ENCODE results near the gene KIAA0232.
"Not testable (repeated sequence)": the region's sequence is repeated elsewhere in the genome, so short reads cannot be mapped to it uniquely, and the experiment has no call there.

Gene KIAA0232

GRCh38 chr4:6753103-6753560 lies 29.4 kb upstream of the KIAA0232 start:
- TF ChIP-seq MYC (IDR thresholded peaks at IDR 0.05; ENCODE audit: low read depth, low read length) (no peak), MAX (IDR thresholded peaks at IDR 0.05; ENCODE audit: low read depth, low read length) (no peak), CTCF (IDR thresholded peaks at IDR 0.05; ENCODE audit: low read depth, low read length) (no peak), POLR2A (IDR thresholded peaks at IDR 0.05; ENCODE audit: extremely low read depth, insufficient read length) (no peak)
- no peak for DNase-seq (ENCODE audit: low read depth)
- no peak overlapping the region for H3K4me3 ChIP-seq (ENCODE audit: low read depth, low read length)

GRCh38 chr4:6753891-6754290 lies 28.6 kb upstream of the KIAA0232 start:
- H3K4me3 ChIP-seq (ENCODE audit: low read depth, low read length), result no peak overlapping the region
- no peak for DNase-seq (ENCODE audit: low read depth)
- no peak for TF ChIP-seq MYC (IDR thresholded peaks at IDR 0.05; ENCODE audit: low read depth, low read length)
- TF ChIP-seq POLR2A (IDR thresholded peaks at IDR 0.05; ENCODE audit: extremely low read depth, insufficient read length), result no peak
- TF ChIP-seq CTCF (IDR thresholded peaks at IDR 0.05; ENCODE audit: low read depth, low read length), result no peak
- TF ChIP-seq MAX (IDR thresholded peaks at IDR 0.05; ENCODE audit: low read depth, low read length), result no peak

- DNase-seq (ENCODE audit: low read depth), result no peak
- TF ChIP-seq MYC (IDR thresholded peaks at IDR 0.05; ENCODE audit: low read depth, low read length) (no peak), POLR2A (IDR thresholded peaks at IDR 0.05; ENCODE audit: extremely low read depth, insufficient read length) (no peak), MAX (IDR thresholded peaks at IDR 0.05; ENCODE audit: low read depth, low read length) (no peak), CTCF (IDR thresholded peaks at IDR 0.05; ENCODE audit: low read depth, low read length) (no peak)
- H3K4me3 ChIP-seq (ENCODE audit: low read depth, low read length), result no peak overlapping the region
These were observed 27.9 kb upstream of the KIAA0232 start for GRCh38 chr4:6754481-6755087.

GRCh38 chr4:6755088-6755753 lies 27.3 kb upstream of the KIAA0232 start:
- H3K4me3 ChIP-seq (ENCODE audit: low read depth, low read length), result no peak overlapping the region
- DNase-seq (ENCODE audit: low read depth), result no peak
- TF ChIP-seq MYC (IDR thresholded peaks at IDR 0.05; ENCODE audit: low read depth, low read length), result no peak
- no peak for TF ChIP-seq MAX (IDR thresholded peaks at IDR 0.05; ENCODE audit: low read depth, low read length)
- no peak for TF ChIP-seq CTCF (IDR thresholded peaks at IDR 0.05; ENCODE audit: low read depth, low read length)
- no peak for TF ChIP-seq POLR2A (IDR thresholded peaks at IDR 0.05; ENCODE audit: extremely low read depth, insufficient read length)

GRCh38 chr4:6756345-6756744 lies 26.2 kb upstream of the KIAA0232 start:
- DNase-seq (ENCODE audit: low read depth); H3K4me3 ChIP-seq (ENCODE audit: low read depth, low read length): not testable (repeated sequence)

- TF ChIP-seq MAX (IDR thresholded peaks at IDR 0.05; ENCODE audit: low read depth, low read length), result no peak
- TF ChIP-seq POLR2A (IDR thresholded peaks at IDR 0.05; ENCODE audit: extremely low read depth, insufficient read length), result no peak
- TF ChIP-seq CTCF (IDR thresholded peaks at IDR 0.05; ENCODE audit: low read depth, low read length), result no peak
- no peak for TF ChIP-seq MYC (IDR thresholded peaks at IDR 0.05; ENCODE audit: low read depth, low read length)
- no peak overlapping the region for H3K4me3 ChIP-seq (ENCODE audit: low read depth, low read length)
- no peak for DNase-seq (ENCODE audit: low read depth)
These were observed 23.8 kb upstream of the KIAA0232 start for GRCh38 chr4:6758728-6759127.

Data from NB4 (cell line).